ENCODE results near the gene MREG.

The MREG gene, protein sequence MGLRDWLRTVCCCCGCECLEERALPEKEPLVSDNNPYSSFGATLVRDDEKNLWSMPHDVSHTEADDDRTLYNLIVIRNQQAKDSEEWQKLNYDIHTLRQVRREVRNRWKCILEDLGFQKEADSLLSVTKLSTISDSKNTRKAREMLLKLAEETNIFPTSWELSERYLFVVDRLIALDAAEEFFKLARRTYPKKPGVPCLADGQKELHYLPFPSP
- 4.4 to 9.5 reads per million in 2 donors for total RNA-seq

DNA sequence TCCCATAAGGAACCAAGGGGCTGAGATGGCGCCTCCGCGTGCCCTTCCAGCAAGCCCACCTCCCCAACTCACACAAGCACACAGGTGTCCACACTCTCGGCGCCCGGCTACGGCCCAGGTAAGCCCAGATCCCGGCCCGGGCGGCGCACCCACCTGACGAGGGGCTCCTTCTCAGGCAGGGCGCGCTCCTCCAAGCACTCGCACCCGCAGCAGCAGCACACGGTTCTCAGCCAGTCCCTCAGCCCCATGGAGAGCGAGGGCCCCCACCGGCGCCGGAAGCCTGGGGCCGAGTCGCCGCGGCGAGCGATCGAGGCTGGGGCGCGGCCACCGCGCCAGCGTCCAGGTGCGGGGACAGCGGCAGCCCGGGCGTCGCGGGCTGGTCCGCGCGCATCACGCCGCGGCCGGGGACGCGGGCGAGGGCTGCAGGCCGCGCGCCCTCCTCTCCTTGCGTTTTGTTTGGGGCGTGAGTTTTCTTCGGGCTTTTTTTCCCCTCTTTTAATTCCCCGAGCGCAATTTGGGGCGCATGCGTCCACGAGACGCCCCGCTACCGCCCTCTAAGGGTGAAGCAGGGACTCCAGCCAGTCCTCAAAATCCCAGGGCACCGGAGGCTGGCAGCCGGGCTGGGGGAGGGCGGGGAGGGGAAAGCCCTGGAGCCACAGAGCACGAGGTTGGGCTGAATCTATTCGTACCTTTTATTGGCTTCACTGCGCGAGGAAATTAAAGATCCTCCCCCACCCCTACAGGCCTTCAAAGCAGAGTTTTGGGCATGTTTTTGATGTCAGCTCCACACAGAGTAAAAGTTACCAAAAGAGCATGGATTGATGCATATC, at the start of gene MREG:
Gene MREG (minus strand): TSS at position 472 of the 830 bp plus-strand sequence. CDS start 224 bp downstream, at position 248.
- peak; percentile 67 to 82 (median 76) for DNase-seq

DNA sequence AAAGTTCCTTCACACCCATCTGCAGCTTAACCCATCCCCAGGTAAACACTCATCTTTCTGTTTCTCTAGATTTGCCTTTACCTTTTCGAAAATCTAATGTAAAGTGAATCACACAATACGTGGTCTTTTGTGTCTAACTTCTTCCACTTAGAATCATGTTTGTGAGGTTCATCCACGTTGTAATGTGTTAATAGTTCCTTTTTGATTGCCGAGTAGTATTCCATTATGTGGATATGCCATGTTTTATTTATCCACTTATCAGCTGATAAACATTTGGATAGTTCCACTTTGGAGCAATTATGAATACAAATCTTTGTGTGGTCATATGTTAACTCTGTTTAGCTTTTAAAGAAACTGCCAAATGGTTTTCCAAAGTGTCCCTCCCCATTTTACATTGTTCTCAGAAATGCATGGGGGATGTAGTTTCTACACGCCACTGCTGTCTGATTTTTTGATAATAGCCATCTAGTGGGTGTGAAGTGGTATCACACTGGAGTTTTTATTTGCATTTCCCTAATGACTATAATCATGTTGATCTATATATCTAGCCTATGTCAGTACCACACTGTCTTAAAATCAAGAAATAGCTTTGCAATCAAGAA, 46.0 kb upstream of the MREG start:
- peak in 1 of 5 experiments; percentile 52 for DNase-seq

DNA sequence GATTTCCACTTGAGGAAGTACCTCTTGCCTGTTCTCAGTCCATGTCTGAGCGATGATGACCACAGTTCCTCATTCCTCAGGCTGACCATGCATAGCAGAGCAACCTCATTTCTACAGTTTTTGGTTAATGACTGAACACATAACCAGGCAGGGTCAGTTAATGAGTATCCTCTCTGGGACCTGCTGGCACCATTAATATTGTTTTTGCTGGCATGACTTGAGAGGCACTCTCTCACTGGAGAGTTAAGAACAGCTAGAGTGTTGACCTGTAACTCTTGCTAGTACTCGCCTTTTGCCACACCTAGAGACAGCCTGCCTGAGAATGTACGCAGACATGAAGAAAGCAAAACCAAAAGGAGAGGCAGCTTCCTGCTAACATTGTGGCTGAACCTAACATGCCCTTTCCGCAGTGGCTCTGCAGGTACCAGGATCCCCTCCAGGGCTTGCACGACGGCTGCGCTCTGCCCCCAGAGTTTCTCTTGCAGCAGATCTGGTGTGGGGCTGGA, 44.4 kb upstream of the MREG start:
- peak in 4 of 5 experiments; percentile 10 to 86 (median 40) for DNase-seq

DNA sequence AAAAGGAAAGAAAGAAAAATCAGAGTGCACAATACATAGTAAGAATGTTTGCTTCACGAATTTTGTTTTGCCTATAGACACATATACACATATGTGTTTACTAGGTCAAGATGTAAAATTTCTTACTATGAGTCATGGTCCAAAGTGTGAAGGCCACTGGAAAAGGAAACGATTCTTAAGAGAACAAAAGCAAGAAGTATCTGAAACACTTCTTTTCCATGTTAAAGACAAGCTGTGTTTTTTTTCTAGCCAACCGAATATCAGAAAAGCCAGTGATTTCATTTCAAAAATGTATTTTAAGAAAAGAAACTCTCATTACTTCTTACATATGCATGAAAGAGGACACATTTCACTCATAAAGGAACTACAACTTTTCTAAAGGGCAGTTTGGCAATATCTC, 43.4 kb upstream of the MREG start:
- DNase-seq: no peak

DNA sequence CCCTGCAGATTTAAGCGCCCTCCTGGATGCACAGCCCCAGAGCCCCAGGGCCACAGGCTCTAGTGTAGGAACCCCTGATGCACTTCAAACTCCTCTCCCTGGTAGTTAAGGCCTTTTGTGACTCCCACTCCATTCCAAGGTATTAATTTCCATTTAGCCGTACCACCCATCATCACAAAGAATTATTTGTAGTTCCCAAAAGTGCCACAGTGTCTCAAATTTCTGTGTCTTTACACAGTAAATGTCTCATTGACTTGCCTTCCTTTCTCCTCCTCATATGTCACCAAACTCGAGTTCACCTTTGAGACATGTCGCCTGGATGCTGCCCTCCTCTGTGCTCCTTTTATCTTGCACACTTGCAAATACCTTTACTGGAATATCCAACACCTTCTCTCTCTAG, 42.3 kb upstream of the MREG start:
- DNase-seq: no peak

DNA sequence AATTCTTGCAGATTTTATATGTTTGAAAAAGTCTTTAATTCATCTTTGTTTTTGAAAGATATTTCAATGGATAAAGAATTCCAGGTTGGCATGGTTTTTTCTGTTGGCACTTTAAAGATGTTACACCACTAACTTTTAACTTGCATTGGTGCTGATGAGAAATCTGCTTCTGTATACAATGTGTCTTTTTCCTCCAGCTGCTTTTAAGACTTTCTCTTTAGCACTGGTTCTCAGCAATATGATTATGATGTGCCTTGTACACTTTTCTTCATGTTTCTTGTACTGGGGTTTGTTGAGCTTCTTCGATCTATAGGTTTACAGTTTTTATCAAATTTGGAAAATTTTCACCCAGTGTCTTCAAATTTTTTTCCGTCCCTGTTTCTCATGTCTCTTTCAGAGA, 39.1 kb upstream of the MREG start:
- no peak for DNase-seq

DNA sequence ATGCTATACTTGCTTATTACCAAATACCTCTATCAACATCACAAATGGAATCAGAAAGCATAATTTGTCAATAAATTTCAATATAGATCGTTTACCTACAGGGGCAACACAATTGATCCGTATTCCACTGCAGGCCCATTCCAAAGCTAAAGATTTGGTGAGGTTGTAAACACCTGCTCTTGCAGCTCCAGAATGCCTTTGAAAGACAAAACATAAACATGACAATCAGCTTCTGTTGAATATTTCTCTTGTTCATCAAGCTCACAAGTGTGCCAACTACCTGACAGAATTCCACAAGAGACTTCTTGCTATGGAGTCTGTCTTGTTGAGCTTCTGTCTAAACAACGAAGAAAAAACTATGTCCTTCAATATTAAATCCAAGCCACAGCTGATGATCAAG, 38.0 kb upstream of the MREG start:
- DNase-seq: no peak

DNA sequence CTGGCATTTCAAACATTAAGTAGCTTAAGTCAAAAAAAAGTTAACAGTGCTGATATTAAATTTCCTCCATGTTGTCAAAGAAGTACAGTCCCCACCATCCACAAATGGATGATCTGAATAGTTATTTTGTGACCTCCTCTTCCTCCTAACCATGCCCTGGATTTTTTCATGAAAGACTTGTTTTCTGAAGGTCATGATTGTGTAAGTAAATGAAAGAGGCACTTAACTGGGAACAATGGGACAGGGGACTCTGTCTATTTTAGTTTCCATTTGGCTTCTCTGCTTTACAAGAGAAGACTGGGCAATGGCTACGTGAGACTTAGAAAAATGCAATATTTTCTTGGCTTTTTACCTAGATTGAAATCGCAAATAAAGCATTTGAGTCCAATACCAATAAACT, 36.1 kb upstream of the MREG start:
- no peak for DNase-seq

DNA sequence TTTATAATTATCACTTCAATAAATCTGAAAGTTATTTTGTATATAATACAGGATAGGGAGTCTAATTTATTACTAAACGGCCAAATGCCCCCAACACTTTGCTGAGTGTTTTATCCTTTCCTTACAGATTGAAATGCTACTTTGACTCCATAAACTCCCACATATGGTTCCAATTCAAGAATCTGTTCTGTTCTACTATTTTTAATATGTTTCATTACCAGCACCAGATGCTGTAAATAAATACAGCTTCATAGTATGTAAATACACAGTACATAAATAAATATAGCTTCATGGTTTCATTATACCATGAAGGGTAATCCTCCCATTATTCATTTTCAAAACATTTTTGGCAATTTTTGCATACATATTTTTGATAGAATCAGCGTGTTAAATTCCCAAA, 34.0 kb upstream of the MREG start:
- DNase-seq: no peak

DNA sequence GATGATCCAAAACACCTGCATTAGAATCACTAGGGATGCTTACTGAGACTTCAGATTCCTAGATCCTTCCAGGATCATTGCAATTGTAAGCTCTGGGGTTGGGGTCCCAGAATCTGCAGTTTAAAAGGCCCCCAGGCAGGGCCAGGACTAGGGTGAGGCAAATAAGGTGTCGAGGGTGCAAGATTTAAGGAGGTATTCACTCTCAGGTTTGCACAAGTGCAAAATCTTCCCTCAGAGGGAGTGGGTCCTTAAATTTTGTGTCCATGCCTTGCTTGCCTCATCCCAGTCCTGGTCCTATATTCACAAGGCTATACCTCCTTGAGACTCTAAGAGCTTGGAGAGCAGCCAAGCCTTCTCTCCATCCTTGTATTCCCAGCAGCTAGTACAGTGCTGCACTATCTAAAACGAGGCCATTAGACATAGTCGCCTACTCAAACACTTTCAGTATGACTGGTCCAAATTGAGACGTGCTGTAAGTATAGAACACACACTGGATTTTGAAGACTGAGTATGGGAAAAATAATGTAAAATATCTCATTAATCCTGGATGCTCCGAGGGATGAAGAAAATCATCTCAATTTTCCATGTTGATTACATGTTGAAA, 31.6 kb upstream of the MREG start:
- peak in 1 of 5 experiments; percentile 41 for DNase-seq

DNA sequence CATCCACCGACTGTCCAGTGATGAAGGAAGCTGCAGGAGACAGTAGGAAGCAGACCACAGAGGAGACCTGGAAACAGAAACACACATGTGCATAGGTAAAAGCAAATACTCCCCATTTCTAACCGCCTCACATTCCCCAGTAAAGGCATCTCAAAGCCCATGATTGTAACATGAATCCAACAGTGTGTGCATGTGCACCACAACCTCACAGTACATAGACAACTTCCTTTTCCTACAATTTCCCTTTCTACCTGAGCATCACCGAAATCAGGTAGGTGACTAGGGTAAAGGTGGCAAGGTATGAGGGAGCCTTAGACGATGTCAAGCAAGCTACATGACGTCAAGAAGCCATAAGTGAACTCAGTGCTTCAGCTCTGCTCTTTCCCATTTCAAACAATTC, 30.6 kb upstream of the MREG start:
- no peak for DNase-seq

DNA sequence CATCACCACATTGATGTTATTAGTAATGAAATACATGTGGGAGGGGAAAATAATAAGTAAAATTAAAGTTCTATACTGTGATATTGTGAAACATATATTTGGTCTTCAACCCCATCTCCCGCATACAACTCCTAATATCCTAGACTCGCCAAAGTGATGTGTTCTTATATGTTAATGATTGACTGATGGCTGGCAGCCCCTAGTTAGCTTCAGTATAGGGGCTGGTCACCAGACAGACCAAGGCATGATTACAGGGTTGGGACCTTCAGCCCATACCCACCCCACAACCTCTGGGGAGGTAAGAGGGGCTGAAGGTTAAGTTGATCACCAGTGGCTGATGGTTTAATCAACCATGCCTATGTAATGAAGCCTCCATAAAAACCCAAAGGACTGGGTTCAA, 28.1 kb upstream of the MREG start:
- DNase-seq: no peak

DNA sequence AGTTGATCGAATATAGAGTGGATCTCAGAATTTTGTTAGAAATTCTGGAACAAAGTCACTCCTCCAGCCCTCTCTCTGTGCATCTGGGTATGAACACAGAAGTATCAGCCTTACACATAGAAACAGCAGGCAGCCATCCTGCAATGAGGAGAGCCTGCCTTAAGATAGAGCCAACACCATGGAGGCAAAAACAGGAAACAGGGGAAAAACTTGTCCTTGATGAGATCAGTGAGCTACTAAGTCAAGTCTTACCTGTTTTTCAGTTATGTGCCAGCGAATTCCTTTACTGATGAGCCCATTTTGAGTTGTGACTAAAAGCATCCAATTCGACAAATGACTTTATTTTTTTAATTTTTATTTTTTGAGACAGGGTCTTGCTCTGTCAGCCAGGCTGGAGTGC, 26.6 kb upstream of the MREG start:
- DNase-seq: no peak

DNA sequence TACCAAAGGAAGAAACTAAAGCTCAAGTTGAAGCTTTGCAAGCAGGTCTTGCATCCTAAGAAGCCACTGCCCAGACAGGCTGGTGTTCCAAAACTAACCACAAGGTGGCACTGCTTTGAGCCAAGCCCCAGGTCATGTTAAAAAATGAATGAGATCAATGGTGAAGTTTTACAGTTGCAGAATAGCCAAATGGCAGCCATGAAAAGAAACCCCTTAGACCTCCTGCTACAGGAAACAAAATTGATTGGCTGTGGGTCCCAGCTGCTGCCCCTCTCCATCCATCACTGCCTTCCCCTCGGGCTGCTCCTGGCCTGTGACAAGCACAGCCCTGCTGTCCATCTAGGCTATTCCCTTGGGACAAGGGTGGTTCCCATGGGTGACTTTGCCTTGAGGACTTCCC, 20.7 kb upstream of the MREG start:
- DNase-seq: peak; percentile 25 to 76 (median 54)

DNA sequence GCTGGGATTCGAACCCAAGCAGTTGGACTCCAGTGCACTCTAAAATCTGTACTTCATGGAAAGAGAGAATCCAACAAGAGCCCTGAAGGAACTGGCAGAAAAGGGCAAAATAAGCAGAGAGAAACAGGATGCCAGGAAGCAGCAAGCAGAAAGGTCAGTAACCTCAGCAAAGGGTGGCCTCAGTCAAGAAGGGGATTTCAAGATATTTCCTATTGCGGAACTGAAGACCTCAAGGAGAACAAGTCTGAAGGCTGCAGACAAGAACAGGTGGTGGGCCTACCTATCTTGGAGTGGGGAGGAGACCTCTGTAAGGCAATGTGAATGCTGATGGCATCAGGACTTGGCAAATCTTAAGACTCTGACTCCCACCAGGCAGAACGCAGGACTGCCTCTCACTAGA, 20.1 kb upstream of the MREG start:
- no peak for DNase-seq

DNA sequence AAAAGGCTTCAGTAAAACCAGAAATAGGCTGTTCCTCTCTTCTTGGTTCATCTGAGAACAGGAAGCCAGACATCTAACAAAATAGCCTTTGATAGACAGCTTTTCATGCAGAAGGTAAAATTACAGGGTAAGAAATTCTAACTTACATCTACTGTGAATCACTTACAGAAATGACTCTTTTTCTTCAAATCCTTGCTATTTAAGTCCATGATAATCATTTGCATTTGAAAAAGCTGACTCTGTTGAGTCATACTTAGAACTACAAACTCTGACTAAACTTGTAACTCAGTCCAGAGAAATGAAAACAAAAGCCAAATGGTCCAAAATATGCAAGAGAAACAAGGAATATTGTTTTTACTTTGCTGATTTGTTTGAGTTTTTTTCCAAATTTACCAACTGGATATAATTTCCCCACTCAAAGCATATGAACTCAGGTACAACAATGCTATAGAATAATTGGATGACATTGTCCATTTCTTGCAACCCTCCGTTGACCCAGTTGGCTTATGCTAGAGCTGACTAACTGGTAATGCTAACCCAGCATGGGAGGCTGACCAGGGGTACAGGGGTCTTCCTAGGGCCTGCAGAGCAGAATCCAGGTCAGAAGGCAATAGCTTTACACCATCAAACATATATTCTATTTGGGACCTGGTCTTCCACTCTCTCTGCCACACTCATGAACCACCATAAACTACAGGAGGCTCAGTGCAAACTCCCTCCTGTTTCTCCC, 18.8 kb upstream of the MREG start:
- peak in 1 of 5 experiments; percentile 68 for DNase-seq

DNA sequence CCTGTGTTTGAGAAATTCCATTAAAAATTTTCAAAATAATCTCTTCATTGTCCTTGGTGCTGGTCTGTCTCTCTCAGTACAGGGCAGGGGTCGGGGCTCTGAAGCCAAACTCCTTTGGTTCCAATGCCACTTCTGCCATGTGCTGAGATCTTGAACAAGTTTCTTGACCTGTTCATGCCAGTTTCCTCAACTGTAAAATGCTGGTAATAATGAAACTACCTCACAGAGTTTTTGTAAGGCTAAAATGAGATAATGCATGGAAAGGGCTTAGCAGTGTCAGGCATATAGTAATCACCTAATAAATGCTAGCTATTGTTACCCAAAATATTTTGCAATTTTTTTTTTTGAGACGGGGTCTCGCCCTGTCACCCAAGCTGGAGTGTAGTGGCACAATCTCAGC, 16.9 kb upstream of the MREG start:
- no peak for DNase-seq

DNA sequence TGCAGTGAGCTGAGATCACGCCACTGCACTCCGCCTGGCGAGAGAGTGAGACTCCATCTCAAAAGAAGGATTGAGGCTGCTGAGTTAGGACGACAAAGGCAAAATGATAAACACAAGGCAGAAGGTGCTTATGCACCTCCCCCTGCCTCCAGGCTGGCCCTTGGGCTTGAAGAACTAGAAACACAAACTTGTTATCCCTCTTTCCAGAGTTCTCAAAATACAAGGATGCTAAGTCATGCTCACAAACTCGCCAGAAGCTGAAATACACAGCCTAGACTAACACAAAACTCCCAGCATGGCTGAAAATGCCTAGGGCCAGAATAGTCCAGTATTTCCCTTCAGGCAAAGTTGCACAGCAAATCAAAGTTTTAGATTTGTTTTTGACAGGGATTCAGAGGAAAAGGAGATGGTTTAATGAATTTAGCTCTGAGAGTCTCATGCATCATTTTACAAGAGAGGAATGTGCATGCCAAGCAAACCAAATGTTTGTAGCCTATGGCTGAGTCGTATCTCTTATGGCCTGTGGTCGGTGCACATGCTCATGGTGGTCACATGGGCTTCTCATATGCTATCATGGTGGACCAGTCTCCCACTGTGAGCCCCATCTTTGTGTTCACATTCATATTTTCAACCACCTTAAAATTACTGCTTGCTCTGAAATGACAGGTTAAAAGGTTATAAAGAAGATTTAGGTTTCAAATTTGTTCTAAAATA, 16.2 kb upstream of the MREG start:
- peak in 1 of 5 experiments; percentile 60 for DNase-seq

DNA sequence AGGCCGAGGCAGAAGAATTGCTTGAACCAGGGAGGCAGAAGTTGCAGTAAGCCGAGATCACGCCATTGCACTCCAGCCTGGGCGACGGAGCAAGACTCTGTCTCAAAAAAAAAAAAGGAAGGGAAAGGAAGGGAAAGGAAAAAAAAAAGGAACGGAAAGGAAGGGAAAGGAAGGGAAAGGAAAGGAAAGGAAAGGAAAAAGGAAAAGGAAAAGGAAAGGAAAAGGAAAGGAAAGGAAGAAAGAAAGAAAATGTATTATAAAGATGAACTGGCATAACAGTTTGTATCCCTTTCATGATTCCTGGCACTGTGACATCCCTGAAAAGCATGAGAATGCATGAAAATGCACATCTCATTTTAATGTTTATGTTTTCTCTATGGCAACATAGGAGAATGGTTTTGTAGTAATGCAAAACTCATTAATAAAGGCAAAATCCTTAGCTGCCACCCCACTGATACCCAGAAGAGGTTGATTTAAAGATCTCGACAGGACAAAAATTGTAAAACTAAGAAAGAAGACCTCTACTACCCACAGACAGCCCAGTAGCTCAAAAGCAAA, 11.5 kb upstream of the MREG start:
- no peak for DNase-seq

DNA sequence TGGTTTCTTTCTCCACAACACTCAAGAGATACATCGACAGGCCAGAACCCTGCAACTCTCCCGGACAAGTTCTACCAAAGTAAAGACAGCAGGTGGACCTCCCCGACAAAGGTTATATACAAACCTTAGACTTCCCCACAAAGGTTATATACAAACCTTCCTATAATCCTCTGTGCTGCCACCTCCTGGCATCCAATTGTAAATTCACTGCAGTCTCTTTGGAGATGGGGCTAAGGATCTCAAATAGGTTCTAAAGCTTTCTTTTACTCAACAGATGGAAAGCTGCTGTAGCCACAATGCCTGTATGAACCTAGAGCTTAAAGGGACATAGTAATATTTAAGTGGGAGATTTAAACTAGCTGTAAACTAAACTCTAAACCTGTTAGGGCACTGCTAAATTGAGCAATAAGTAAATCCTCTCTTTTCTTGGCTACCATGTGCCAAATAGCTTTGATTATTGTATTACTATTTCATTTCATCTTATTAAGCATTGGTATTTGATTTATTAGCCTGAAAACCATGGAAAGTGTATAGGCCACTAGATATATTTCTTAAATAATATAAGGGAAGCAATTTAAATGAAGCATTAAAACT, 9.8 kb upstream of the MREG start:
- peak in 2 of 5 experiments; percentile 8 to 49 for DNase-seq

All from T-helper 2 cell (primary cell).